Glomerular visceral epithelial cell (primary cell): ENCODE data around the gene ADPRHL1.

Experiments used
- DNase-seq: peaks from one replicate; pipeline ENCODE4 v3.0.0-alpha.2; 2016; ENCODE audit errors: extremely low spot score

Gene ADPRHL1

GRCh38 chr13:113432506-113433270 lies 20.6 kb downstream of the ADPRHL1 start:
- no peak for DNase-seq

- no peak for DNase-seq
Measured at GRCh38 chr13:113431171-113431570, 22.1 kb downstream of the ADPRHL1 start.

DNA sequence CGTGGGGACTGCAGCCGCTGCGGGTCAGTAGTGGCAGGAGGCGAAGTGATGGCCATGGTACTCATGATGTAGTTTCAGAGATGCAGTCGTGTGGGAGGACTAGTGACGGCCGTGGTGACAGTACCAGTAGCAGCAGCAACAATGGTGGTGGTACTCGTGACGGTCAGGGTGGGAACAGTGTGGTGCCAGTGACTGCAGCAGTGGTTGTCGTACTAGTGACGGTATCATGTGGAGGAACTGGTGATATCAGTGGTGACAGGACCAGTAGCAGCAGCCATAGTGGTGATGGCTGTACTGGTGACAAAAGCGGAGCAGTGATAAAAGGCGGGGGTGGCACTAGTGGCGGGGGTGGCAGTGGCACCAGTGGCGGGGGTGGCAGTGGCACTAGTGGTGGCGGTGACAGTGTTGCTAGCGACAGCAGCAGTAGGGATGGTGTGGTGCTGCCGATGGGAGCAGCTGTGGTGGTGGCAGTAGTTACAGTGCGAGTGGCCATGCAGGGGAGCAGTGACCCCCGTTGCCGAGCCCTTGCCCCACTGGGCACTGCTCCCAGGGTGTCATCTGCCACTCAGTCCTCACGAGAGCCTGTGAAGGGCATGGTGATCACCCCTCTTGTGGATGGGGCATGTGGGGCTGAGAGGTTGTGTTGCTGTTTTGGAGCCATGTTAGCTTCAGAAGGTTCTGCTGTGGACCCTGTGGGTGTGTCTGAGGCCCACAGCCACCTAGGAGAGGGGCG lies 22.7 kb downstream of the ADPRHL1 start:
- no peak for DNase-seq

DNA sequence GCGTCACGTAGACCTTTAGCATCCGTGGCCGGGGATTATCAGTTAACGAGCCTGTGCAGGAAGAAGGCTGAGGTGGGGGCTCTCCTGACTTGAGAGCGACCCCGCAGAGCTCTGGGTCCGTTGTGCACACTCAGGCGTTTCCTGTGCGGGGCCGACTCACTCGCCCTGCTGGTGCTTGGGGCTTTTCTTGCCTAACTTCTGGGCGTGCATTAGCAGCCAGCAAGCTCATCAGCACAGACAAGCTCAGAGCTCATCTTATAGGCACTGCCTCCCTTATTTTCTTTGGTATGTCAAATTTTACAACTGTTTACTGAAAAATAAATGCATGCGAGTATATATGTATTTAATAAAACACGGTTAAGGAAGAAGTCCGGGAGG lies 23.7 kb downstream of the ADPRHL1 start:
- no peak for DNase-seq

- no peak for DNase-seq
Measured at GRCh38 chr13:113428871-113429607, 24.2 kb downstream of the ADPRHL1 start.

- no peak for DNase-seq
Measured at GRCh38 chr13:113428469-113428865, 24.8 kb downstream of the ADPRHL1 start.

- DNase-seq = no peak
Measured at GRCh38 chr13:113427562-113428468, 25.5 kb downstream of the ADPRHL1 start.

DNA sequence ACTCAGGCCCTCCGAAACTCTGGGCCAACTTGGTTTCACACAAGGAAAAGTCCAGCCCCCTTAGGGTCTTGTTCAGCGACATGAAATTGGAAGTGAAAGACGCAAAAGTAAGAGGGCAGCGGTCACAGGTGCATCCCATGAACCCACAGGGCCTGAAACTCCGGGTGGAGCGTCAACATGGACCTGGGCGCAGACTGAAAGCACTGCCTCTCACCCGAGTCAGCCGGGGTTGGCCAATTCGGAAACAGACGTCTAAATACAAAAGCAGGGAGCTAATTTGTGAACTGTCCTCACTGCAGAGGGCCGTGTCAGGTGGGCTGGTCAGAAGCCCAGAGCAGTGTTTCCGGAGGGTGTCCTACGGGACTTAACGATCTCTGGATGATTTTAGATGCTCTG lies 26.7 kb downstream of the ADPRHL1 start:
- DNase-seq = no peak

DNA sequence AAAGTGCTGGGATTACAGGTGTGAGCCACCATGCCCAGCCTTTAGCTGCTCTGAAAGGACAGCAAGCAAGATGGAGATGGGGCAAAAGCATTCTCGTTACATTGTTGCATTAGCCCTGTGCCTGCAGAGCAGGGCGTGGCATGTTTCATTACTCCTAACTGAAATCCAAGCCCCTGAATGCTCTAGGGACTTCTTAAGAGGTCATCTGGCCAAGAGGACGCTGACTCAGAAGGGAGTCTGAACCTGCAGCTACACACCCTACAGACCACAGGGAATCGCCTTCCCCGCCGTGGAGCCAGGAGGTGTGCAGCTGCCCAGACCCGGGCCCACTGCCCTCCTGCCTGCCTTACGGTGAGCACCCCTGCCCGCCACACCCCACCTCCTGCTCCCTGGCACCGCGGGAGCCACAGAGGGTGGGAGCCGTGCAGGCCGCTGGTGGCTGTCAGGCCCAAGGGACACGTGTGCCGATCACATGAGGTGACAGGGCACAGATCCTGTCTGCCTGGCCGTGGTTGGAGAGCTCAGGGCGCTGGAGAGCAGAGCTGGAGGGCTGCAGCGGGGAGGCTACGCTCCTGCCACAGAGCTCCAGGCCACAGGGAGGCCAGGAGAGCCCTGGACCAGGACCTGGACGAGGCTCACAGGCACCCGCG lies 27.2 kb downstream of the ADPRHL1 start:
- no peak for DNase-seq

GRCh38 chr13:113423520-113424163 lies 29.6 kb downstream of the ADPRHL1 start:
- no peak for DNase-seq

DNA sequence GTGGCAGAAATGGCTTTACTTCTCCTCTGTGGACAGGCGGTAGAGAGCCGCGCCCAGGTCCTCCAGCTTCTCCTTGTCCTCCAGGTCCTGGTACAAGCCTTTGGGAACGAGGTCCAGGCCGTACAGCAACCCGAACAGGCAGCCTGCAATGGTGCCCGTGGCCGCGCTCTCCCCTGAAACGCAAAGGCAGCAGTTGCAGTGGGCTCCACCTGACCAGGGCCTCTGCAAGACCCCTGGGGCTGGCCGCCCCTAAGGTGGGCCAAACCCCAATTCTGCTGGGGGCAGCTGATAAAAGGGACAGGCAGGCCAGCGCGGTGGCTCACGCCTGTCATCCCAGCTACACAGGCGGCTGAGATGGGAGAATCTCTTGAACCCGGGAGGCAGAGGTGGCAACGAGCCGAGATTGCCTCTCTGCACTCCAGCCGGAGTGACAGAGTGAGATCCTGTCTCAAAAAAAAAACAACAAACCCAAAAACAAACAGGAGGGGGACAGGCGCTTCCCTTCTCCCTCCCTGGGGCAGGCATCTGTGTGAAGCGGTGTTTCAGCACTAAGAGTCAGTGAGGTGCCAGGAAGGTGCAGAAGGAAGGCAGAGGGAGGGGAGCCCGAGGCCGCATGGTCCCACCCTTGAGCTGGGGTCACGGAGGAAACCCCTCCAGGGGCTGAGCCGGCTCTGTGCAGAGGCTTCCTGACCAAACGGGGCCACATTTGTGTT lies 30.3 kb downstream of the ADPRHL1 start:
- DNase-seq = no peak

DNA sequence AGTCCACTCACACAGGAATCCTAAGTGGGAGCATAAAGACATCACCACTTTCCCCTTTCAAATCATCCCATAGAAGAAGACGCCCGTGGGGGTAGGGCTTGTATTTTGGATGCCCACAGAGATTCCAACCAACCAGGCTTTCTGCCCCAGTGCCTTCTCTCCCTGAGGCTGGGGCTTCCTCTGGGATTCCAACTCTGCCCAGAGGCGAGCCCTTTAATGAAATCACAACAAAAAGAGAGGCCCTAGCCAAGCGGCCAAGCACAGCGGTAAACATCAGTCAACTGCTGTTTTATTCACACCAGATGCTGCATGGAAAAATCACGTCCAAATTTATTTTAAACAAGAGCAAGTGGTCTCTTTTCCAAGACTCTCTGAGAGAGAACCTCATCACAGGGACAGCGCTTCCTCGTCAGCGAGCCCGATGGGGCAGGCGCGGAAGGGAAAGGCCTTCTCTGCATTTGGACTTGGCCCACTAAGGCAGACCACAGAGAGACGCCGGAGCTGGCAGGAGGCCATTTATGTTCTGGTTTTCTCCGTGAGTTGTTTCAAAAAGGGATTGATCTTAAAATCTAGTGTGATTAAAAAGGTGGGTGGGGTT lies 31.5 kb downstream of the ADPRHL1 start:
- no peak for DNase-seq

DNA sequence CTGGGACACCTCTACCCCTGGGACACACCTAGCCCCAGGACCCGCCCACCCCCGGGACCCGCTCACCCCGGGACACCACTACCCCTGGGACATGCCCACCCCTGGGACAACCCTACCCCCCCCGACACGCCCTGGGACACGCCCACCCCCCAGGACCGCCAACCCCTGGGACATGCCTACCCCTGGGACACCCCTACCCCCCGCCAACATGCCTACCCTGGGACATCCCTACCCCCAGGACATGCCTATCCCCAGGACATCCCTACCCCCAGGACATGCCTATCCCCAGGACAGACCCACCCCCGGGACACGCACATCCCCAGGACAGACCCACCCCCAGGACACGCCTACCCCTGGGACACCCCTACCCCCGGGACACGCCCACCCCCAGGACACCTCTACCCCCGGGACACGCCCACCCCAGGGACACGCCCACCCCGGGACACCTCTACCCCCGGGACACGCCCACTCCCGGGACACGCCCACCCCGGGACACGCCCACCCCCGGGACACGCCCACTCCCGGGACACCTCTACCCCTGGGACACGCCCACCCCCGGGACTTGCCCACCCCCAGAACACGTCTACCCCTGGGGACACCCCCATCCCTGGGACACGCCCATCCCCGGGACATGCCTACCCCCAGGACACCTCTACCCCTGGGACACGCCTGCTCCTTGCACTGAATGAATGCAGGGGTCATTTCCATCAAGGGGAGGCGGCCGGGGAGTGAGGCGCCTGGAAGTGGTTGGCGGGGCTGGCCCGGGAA lies 32.3 kb downstream of the ADPRHL1 start:
- DNase-seq = no peak

GRCh38 chr13:113420232-113420631 lies 33.1 kb downstream of the ADPRHL1 start:
- no peak for DNase-seq

- no peak for DNase-seq
Measured at GRCh38 chr13:113419531-113420193, 33.6 kb downstream of the ADPRHL1 start.

- DNase-seq = no peak
Measured at GRCh38 chr13:113418722-113419049, 34.6 kb downstream of the ADPRHL1 start.

DNA sequence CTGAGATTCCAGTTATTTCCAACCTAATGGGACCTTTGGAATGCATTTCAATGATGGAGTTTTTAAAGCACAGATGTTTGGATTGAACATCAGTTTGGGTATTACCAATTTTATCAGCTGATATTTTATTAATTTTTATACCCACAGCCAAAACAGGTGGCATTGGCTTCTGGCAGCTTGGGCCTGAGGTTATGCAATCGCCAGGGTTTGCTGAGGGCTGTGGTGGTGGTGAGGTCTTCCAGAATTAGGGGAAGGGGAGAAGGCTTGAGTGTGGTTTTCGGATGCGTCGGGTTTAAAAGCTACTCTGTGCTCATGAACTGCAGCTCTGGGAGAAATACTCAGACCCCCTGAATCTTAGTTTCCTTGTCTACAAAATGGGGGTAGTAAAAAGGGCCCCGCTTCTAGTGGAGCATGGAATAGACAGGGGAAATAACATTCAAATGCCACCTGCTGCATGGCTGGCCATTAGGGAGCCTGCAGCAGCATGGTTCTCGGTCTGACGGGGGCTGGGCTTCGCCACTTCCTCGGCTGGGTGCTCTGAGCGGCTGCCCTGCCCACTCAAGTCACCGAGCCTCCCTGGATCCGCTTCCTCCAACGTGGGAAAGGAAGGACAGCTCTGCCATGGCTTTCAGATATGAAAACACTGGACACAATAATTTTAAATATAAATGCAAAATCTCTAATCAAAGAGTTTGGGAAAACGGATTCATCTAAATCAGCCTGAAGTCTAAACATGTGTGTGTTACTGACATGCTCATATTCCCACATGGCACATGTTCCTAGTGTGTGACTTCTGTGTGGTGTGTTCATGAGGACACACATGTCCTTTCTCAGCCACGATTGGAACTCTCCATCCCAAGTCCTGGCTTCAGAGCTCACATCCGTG lies 35.2 kb downstream of the ADPRHL1 start:
- no peak for DNase-seq
